Tibial artery (tissue), 4 donors: ENCODE measurements around the gene TUBB4A.

Source experiments
- DNase-seq, 2 donors: peaks; one replicate each; pipeline ENCODE4 v3.0.0-alpha.2; 2019
- H3K27ac ChIP-seq, 2 donors: fragments of 200-600 bp; sonication (generic) in 1 of 2; 1 replicate in 1 of 2; 2 replicates in 1 of 2; pipeline ENCODE4 v1.5.1; 2018 to 2019; ENCODE audit warnings: mild to moderate bottlenecking in 1 of 2
- H3K27me3 ChIP-seq, 2 donors: fragments of 200-600 bp; sonication (generic) in 1 of 2; one replicate each; pipeline versions ENCODE4 v1.5.1 to v1.6.0; 2016 to 2019
- H3K36me3 ChIP-seq, 3 donors: fragments of 200-600 bp; sonication (generic) in 2 of 3; one replicate each; pipeline ENCODE4 v1.5.1; 2016 to 2019; ENCODE audit warnings: mild to moderate bottlenecking in 2 of 3
- H3K4me1 ChIP-seq, 4 donors: fragments of 200-600 bp; sonication (generic) in 2 of 4; 1 replicate in 3 of 4; 2 replicates in 1 of 4; pipeline ENCODE4 v1.5.1; 2016 to 2019
- H3K4me3 ChIP-seq, 2 donors: fragments of 200-600 bp; sonication (generic) in 1 of 2; 1 replicate in 1 of 2; 2 replicates in 1 of 2; pipeline ENCODE4 v1.5.1; 2018 to 2019; ENCODE audit warnings: mild to moderate bottlenecking in 2 of 2
- H3K9me3 ChIP-seq, 3 donors: fragments of 200-600 bp; sonication (generic) in 1 of 3; one replicate each; pipeline ENCODE4 v1.5.1; 2016 to 2019
- intact Hi-C: fragments of 100-400 bp; cut with DNase I; formaldehyde crosslinking; loops from one replicate; pipeline ENCODE4 v1.15.0; 2023; ENCODE audit warnings: low total_unique reads
- TF ChIP-seq, protein P1 (sequence below), 2 experiments: fragments of 200-600 bp in 1 of 2; fragments of 450-650 bp in 1 of 2; IDR thresholded peaks; one replicate each; pipeline ENCODE4 v1.5.1; 2017 to 2019; ENCODE audit warnings: antibody characterized with exemption in 2 of 2, mild to moderate bottlenecking in 1 of 2, moderate library complexity in 1 of 2

Gene TUBB4A

GRCh38 chr19:6467384-6467783 is 34.7 kb downstream of the TUBB4A start:
- TF ChIP-seq, protein P1, sequence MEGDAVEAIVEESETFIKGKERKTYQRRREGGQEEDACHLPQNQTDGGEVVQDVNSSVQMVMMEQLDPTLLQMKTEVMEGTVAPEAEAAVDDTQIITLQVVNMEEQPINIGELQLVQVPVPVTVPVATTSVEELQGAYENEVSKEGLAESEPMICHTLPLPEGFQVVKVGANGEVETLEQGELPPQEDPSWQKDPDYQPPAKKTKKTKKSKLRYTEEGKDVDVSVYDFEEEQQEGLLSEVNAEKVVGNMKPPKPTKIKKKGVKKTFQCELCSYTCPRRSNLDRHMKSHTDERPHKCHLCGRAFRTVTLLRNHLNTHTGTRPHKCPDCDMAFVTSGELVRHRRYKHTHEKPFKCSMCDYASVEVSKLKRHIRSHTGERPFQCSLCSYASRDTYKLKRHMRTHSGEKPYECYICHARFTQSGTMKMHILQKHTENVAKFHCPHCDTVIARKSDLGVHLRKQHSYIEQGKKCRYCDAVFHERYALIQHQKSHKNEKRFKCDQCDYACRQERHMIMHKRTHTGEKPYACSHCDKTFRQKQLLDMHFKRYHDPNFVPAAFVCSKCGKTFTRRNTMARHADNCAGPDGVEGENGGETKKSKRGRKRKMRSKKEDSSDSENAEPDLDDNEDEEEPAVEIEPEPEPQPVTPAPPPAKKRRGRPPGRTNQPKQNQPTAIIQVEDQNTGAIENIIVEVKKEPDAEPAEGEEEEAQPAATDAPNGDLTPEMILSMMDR (IDR thresholded peaks at IDR 0.05): no peak
- Histone ChIP-seq H3K9me3 (no peaks in the 10 kb centered on the region), H3K36me3 (peaks cover 0 to 7% (median 0%) of the 10 kb centered on the region in 3 donors), H3K4me1 (peaks cover 0 to 10% (median 5%) of the 10 kb centered on the region in 4 donors), H3K27ac (no peak overlapping the region), H3K4me3 (no peak overlapping the region), H3K27me3 (peaks cover 0 to 28% of the 10 kb centered on the region in 2 donors)
- no peak for DNase-seq
- intact Hi-C loops: no loop called here

GRCh38 chr19:6466526-6467248 is 35.4 kb downstream of the TUBB4A start:
- intact Hi-C loops: no loop called here
- TF ChIP-seq, protein P1 (IDR thresholded peaks at IDR 0.05): no peak
- Histone ChIP-seq H3K27ac (no peak overlapping the region), H3K9me3 (no peaks in the 10 kb centered on the region), H3K4me1 (peaks cover 0 to 10% (median 5%) of the 10 kb centered on the region in 4 donors), H3K4me3 (no peak overlapping the region), H3K27me3 (peaks cover 0 to 25% of the 10 kb centered on the region in 2 donors), H3K36me3 (peaks cover 0 to 7% (median 0%) of the 10 kb centered on the region in 3 donors)
- no peak for DNase-seq

GRCh38 chr19:6465663-6466062 is 36.4 kb downstream of the TUBB4A start:
- Histone ChIP-seq H3K9me3 (no peaks in the 10 kb centered on the region), H3K4me1 (peaks cover 0 to 13% (median 5%) of the 10 kb centered on the region in 4 donors), H3K4me3 (no peak overlapping the region), H3K36me3 (peaks cover 0 to 7% (median 0%) of the 10 kb centered on the region in 3 donors), H3K27me3 (peaks cover 0 to 25% of the 10 kb centered on the region in 2 donors), H3K27ac (no peak overlapping the region)
- TF ChIP-seq, protein P1 (IDR thresholded peaks at IDR 0.05): no peak
- DNase-seq: no peak
- intact Hi-C loops: no loop called here

GRCh38 chr19:6465006-6465405 is 37.1 kb downstream of the TUBB4A start:
- no peak for DNase-seq
- Histone ChIP-seq H3K36me3 (peaks cover 0 to 7% (median 0%) of the 10 kb centered on the region in 3 donors), H3K4me3 (no peak overlapping the region), H3K27ac (no peak overlapping the region), H3K4me1 (peaks cover 0 to 15% (median 5%) of the 10 kb centered on the region in 4 donors), H3K9me3 (no peaks in the 10 kb centered on the region), H3K27me3 (peaks cover 0 to 25% of the 10 kb centered on the region in 2 donors)
- intact Hi-C loops: no loop called here
- TF ChIP-seq, protein P1 (IDR thresholded peaks at IDR 0.05): no peak

- H3K27ac ChIP-seq: no peak within 1 kb of the TSS
- H3K36me3 ChIP-seq: peaks cover 0 to 7% (median 0%) of the 10 kb centered on the region in 3 donors
- no peak for DNase-seq
- intact Hi-C loops: no loop called here
- H3K9me3 ChIP-seq: no peaks in the 10 kb centered on the region
- peaks cover 0 to 16% (median 6%) of the 10 kb centered on the region in 4 donors for H3K4me1 ChIP-seq
- TF ChIP-seq, protein P1 (IDR thresholded peaks at IDR 0.05): no peak
- no peak within 1 kb of the TSS for H3K4me3 ChIP-seq
- peaks cover 0 to 25% of the 10 kb centered on the region in 2 donors for H3K27me3 ChIP-seq
These were observed 37.8 kb downstream of the TUBB4A start, which contains the start of gene CRB3 for GRCh38 chr19:6464070-6464873. CRB3 (plus strand) TSS chr19:6464271; CDS start chr19:6464702, 431 bp downstream.
